Measurements from ENCODE around the gene ALDH4A1.

The ALDH4A1 gene

DNA sequence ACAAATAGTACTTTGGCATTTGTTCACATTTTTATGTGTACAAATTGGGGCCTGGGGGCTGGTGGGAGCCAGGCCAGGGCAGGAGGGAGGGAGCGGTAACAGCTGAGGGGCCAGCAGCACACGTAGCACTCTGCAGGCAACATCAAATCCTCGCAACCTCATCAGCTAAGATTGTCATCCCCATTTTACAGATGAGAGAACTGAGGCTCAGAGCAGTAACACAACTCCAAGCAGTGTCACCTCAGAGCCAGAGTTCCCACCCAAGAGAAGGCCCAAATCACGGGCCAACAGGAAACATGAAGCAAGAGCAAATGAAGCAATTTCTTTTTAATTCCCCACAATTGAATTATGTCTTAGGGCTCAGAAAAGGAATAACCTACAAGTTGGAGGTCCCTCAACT, 40.0 kb upstream of the ALDH4A1 start:
- no peak for TF ChIP-seq CTCF (IDR thresholded peaks at IDR 0.05)
- H3K27ac ChIP-seq: no peak overlapping the region
- H3K27me3 ChIP-seq: peaks cover 17% of the 10 kb centered on the region
- H3K4me3 ChIP-seq (ENCODE audit: low read depth in 1 of 2, low read length in 1 of 2): no peak overlapping the region
- H3K36me3 ChIP-seq: no peaks in the 10 kb centered on the region
- H3K9me3 ChIP-seq: no peaks in the 10 kb centered on the region
- no peaks in the 10 kb centered on the region for H3K4me1 ChIP-seq (ENCODE audit: control insufficient read depth in 1 of 2, insufficient read depth in 1 of 2, low read depth in 1 of 2, low read length in 1 of 2)

DNA sequence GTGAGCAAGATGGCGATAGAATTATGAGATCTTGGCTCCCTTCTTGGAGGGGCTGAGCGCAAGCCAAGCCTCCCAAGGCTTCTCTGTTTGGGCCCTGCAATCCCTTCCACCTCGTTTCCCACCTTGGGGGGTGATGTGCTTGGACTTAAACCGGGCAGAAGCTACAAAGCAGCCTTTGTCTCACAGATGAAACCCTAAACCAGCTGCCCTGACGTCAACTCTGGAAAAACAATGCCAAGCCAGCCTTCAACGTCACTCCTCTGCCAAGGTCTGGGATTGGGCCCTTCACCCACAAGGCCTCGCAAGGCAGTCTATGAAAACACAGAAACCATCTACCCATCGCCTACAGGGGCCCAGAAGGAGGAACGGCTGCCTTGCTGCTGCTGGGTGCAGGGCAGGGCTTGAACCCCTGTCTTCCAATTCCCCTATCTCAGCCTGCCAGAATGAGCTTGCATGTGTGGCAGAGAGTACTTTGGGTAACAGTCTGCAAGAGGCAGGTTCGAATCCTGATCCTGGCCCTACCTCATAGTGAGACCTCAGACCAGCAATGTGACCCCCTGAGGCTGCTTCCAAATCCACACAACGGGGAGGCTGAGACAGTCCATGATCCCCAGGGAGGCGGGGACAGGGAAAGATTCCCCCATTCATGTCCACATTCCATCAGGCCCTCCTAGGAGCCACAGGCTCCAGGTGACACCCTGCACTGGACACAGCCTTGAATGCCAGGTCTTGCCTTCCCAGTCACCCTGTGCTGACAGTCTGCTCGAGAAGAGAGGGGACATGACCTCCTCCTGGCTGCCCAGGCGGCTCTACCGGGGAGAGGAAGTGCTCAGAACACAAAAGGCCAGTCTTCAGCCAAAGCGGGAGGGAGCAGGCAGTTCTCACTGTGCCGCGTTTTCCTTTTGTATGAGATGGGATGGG, 39.1 kb upstream of the ALDH4A1 start:
- TF ChIP-seq CTCF (IDR thresholded peaks at IDR 0.05): no peak
- Histone ChIP-seq H3K27ac (no peak overlapping the region), H3K36me3 (no peaks in the 10 kb centered on the region), H3K4me3 (ENCODE audit: low read depth in 1 of 2, low read length in 1 of 2) (no peak overlapping the region), H3K27me3 (peaks cover 14% of the 10 kb centered on the region), H3K9me3 (no peaks in the 10 kb centered on the region), H3K4me1 (ENCODE audit: control insufficient read depth in 1 of 2, insufficient read depth in 1 of 2, low read depth in 1 of 2, low read length in 1 of 2) (no peaks in the 10 kb centered on the region)

- Histone ChIP-seq H3K27ac (no peak overlapping the region), H3K36me3 (no peaks in the 10 kb centered on the region), H3K27me3 (peaks cover 8% of the 10 kb centered on the region), H3K9me3 (no peaks in the 10 kb centered on the region), H3K4me3 (ENCODE audit: low read depth in 1 of 2, low read length in 1 of 2) (no peak overlapping the region), H3K4me1 (ENCODE audit: control insufficient read depth in 1 of 2, insufficient read depth in 1 of 2, low read depth in 1 of 2, low read length in 1 of 2) (no peaks in the 10 kb centered on the region)
- TF ChIP-seq CTCF (IDR thresholded peaks at IDR 0.05): no peak
Observed at GRCh38 chr1:18940303-18941020, 38.1 kb upstream of the ALDH4A1 start.

DNA sequence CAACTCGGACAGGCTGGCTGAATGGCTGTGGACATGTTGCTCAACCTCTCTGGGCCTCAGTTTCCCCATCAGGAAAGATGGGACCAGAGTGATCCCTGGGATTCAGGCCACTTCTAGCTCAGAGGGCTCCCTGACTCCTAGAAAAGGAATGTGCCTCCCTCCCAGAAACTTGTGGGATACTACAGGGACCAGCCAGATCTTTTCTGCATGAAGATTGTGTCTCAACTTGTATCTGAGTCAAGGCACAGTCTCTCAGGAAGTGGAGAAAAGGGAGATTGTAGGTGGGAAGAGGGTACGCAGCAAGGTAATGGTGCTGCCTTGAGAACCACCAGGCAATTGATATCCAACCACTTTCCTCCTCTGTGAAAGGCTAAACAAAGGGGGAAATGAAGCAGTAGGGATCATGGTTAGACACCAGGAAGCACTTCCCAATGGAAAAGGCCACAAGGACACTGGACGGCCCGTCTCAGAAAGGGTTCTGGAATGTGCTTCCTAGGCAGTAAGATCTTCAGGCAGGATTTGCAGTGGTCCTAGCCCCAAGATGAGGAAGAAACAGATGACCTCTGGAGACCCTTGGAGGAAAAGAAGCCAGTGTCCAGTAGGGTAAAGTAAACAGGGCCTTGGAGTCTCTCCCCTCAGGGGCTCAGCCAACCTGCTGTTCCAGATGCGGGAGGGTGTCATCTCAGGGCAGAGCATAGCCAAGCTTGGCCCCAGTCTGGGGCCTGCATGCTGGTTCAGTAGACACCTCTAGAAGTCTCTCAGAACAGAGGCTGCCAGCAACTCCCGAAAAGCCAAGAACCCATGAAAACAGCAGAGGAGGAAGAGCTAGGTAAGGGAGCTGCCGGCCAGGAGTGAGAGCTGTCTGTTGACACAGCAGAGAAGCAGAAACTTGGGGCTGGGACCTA, 37.3 kb upstream of the ALDH4A1 start:
- no peaks in the 10 kb centered on the region for H3K9me3 ChIP-seq
- H3K27me3 ChIP-seq: peaks cover under 1% of the 10 kb centered on the region
- no peak overlapping the region for H3K27ac ChIP-seq
- no peaks in the 10 kb centered on the region for H3K36me3 ChIP-seq
- no peaks in the 10 kb centered on the region for H3K4me1 ChIP-seq (ENCODE audit: control insufficient read depth in 1 of 2, insufficient read depth in 1 of 2, low read depth in 1 of 2, low read length in 1 of 2)
- TF ChIP-seq CTCF (IDR thresholded peaks at IDR 0.05): no peak
- H3K4me3 ChIP-seq (ENCODE audit: low read depth in 1 of 2, low read length in 1 of 2): no peak overlapping the region

DNA sequence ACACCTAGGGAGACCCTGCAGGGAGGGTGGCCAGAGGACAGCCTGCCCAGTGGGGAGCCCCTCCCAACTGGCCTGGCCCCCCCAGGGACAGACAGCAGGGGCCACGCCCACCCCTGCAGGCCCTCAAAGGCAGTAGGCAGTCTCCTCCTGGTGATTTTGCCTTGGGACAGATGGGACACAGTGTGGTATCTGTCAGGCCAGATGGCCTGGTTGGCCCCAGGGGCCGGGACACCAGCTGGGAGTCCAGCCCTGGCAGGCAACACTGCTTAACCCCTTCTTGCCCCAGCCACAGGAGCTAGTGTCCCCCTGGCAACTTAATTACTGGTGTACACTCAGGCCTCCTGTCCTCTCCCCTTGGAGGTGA, 36.3 kb upstream of the ALDH4A1 start:
- Histone ChIP-seq H3K36me3 (no peaks in the 10 kb centered on the region), H3K27me3 (no peaks in the 10 kb centered on the region), H3K4me3 (ENCODE audit: low read depth in 1 of 2, low read length in 1 of 2) (no peak overlapping the region), H3K4me1 (ENCODE audit: control insufficient read depth in 1 of 2, insufficient read depth in 1 of 2, low read depth in 1 of 2, low read length in 1 of 2) (no peaks in the 10 kb centered on the region), H3K27ac (no peak overlapping the region), H3K9me3 (no peaks in the 10 kb centered on the region)
- TF ChIP-seq CTCF (IDR thresholded peaks at IDR 0.05): no peak
